Stomach (tissue), 4 donors: ENCODE results near the gene STARD8.

Source experiments
- CTCF ChIP-seq, 7 experiments: fragments of 450-650 bp in 4 of 7; fragments of 200-600 bp in 3 of 7; sonication (generic) in 3 of 7; IDR thresholded peaks; one replicate each; pipeline ENCODE4 v1.5.1; 2016 to 2019; ENCODE audit warnings: antibody characterized with exemption in 7 of 7, control low read depth in 2 of 7, mild to moderate bottlenecking in 1 of 7
- EP300 ChIP-seq: sonication (generic); formaldehyde crosslinking; IDR thresholded peaks from one replicate; pipeline ENCODE4 v1.6.1; 2017; ENCODE audit warnings: antibody characterized with exemption
- POLR2AphosphoS5 ChIP-seq, 3 donors: sonication (generic); formaldehyde crosslinking; IDR thresholded peaks; one replicate each; pipeline ENCODE4 v1.6.1; 2016; ENCODE audit warnings: antibody characterized with exemption in 3 of 3

- no peak for TF ChIP-seq CTCF (IDR thresholded peaks at IDR 0.05)
- TF ChIP-seq EP300: no peak
- no peak for TF ChIP-seq POLR2AphosphoS5 (IDR thresholded peaks at IDR 0.05)
Observed at GRCh38 chrX:68631336-68631735, 16.1 kb upstream of the STARD8 start.
